Hepatocyte (in vitro differentiated cells): Measurements from ENCODE around the gene CTNND2. TPM values are rescaled to one million over a fixed set of nuclear protein-coding genes. Genes with fewer than 3 reads are reported as not detected.

ENCODE experiments used
- DNase-seq: peaks from one replicate; pipeline ENCODE4 v3.0.0-alpha.2; 2016; ENCODE audit warnings: low spot score
- H2AFZ ChIP-seq: fragments of 200-600 bp; sonication (generic); 2 replicates; pipeline ENCODE4 v1.6.0; 2016; ENCODE audit warnings: antibody characterized with exemption, mild to moderate bottlenecking
- H3K27ac ChIP-seq: fragments of 200-600 bp; sonication (generic); 2 replicates; pipeline ENCODE4 v1.5.1; 2016; ENCODE audit warnings: mild to moderate bottlenecking
- H3K27me3 ChIP-seq: fragments of 200-600 bp; sonication (generic); 2 replicates; pipeline ENCODE4 v1.6.1; 2016
- H3K36me3 ChIP-seq: fragments of 200-600 bp; sonication (generic); replicated peaks from 2 replicates; pipeline ENCODE4 v1.5.1; 2016; ENCODE audit warnings: low read depth; ENCODE audit not compliant: insufficient read depth
- H3K4me1 ChIP-seq: fragments of 200-600 bp; sonication (generic); 2 replicates; pipeline ENCODE4 v1.5.1; 2016; ENCODE audit warnings: mild to moderate bottlenecking, moderate library complexity; ENCODE audit not compliant: insufficient read depth
- H3K4me2 ChIP-seq: fragments of 200-600 bp; sonication (generic); 2 replicates; pipeline ENCODE4 v1.6.0; 2016
- H3K4me3 ChIP-seq: fragments of 200-600 bp; sonication (generic); 2 replicates; pipeline ENCODE4 v1.5.1; 2016; ENCODE audit warnings: mild to moderate bottlenecking
- H3K79me2 ChIP-seq: fragments of 200-600 bp; sonication (generic); 2 replicates; pipeline ENCODE4 v1.6.0; 2017; ENCODE audit warnings: mild to moderate bottlenecking
- H3K9me2 ChIP-seq: fragments of 200-600 bp; sonication (generic); replicated peaks from 2 replicates; pipeline ENCODE4 v1.6.0; 2017; ENCODE audit warnings: mild to moderate bottlenecking; ENCODE audit not compliant: insufficient read depth
- H3K9me3 ChIP-seq: fragments of 200-600 bp; sonication (generic); 2 replicates; pipeline ENCODE4 v1.5.1; 2016; ENCODE audit warnings: low read depth, mild to moderate bottlenecking
- H4K20me1 ChIP-seq: fragments of 200-600 bp; sonication (generic); 2 replicates; pipeline ENCODE4 v1.6.0; 2016; ENCODE audit warnings: mild to moderate bottlenecking; ENCODE audit not compliant: insufficient read depth, poor library complexity, severe bottlenecking
- EZH2 ChIP-seq: fragments of 200-600 bp; sonication (generic); IDR thresholded peaks from 2 replicates; pipeline ENCODE4 v1.6.1; 2016; ENCODE audit warnings: antibody characterized with exemption, mild to moderate bottlenecking, borderline replicate concordance
- EZH2phosphoT487 ChIP-seq: fragments of 200-600 bp; sonication (generic); IDR thresholded peaks from one replicate; pipeline ENCODE4 v1.6.1; 2018; ENCODE audit warnings: antibody characterized with exemption, mild to moderate bottlenecking, low read depth, moderate library complexity; ENCODE audit not compliant: unreplicated experiment, severe bottlenecking
- WGBS: methylation state at CpG from one replicate; pipeline ENCODE4 v1.1.6; 2016; ENCODE audit warnings: low lambda C conversion rate; ENCODE audit errors: missing lambda C conversion rate; 5-methylcytosine and 5-hydroxymethylcytosine counted together
- polyA plus RNA-seq: library from polyadenylated mRNA; unstranded; fragments of >200 nt; fragmentation: Nextera tagmentation; extraction: Ambion mirVana; gene quantifications from 2 replicates; pipeline ENCODE4 v1.2.1, GENCODE V29; 2016
- total RNA-seq: library from RNA; depleted of rRNA; stranded (reverse); fragments of >200 nt; gene quantifications from 2 replicates; pipeline ENCODE4 v1.2.3, GENCODE V29; 2014
- TF ChIP-seq, protein P1 (sequence below): fragments of 200-600 bp; sonication (generic); IDR thresholded peaks from 2 replicates; pipeline ENCODE4 v1.5.1; 2016; ENCODE audit warnings: antibody characterized with exemption, mild to moderate bottlenecking; ENCODE audit not compliant: poor library complexity

CTNND2 gene
- total and polyA plus RNA-seq, 2 experiments from 2014 or later, result 27.5 to 30.3 TPM

DNA sequence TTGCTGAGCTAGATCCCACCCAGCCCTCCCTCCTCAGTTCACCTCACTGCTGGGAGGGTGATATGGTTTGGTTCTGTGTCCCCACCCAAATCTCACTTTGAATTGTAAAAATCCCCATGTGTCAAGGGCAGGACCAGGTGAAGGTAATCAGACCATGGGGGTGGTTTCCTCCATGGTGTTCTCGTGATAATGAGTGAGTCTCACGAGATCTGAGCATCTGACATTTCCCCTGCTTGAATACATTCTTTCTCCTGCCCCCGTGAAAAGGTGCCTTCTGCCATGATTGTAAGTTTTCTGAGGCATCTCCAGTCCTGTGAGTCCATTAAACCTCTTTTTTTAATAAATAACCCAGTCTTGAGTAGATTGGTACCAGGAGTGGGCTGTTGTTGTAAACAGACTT is 673.4 kb downstream of the CTNND2 start:
- H3K27me3 ChIP-seq, result no peaks in the 10 kb centered on the region

DNA sequence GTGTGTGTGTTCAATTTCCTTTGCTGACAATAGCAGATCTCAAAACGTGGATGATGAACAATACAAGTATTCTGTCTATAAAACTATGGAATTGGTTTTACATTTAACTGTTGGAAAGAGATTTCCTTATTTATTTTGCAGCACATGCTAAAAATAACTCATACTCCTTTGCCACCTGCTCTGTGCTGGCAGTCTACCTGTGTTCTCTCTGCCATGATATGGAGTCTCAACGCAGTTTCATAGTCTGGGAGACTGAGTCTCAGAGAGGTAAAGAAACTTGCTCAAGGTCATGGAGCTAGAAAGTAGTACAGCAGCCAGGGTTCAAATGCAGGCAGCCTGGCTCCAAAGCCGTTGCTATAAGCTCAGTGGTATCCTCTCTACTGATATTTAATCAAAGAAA is 677.2 kb downstream of the CTNND2 start:
- no peaks in the 10 kb centered on the region for H3K9me2 ChIP-seq
- 85% methylated on average over 3 of the region's 3 CpGs for WGBS
- no peaks in the 10 kb centered on the region for H3K9me3 ChIP-seq
- TF ChIP-seq EZH2phosphoT487, result no peak
- TF ChIP-seq EZH2, result no peak
- TF ChIP-seq, protein P1, sequence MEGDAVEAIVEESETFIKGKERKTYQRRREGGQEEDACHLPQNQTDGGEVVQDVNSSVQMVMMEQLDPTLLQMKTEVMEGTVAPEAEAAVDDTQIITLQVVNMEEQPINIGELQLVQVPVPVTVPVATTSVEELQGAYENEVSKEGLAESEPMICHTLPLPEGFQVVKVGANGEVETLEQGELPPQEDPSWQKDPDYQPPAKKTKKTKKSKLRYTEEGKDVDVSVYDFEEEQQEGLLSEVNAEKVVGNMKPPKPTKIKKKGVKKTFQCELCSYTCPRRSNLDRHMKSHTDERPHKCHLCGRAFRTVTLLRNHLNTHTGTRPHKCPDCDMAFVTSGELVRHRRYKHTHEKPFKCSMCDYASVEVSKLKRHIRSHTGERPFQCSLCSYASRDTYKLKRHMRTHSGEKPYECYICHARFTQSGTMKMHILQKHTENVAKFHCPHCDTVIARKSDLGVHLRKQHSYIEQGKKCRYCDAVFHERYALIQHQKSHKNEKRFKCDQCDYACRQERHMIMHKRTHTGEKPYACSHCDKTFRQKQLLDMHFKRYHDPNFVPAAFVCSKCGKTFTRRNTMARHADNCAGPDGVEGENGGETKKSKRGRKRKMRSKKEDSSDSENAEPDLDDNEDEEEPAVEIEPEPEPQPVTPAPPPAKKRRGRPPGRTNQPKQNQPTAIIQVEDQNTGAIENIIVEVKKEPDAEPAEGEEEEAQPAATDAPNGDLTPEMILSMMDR, result no peak
- no peaks in the 10 kb centered on the region for H3K36me3 ChIP-seq
- H3K4me2 ChIP-seq, result no peak overlapping the region
- H2AFZ ChIP-seq, result no peak overlapping the region
- no peaks in the 10 kb centered on the region for H4K20me1 ChIP-seq
- H3K27ac ChIP-seq, result no peak overlapping the region
- no peaks in the 10 kb centered on the region for H3K4me1 ChIP-seq
- H3K27me3 ChIP-seq, result no peaks in the 10 kb centered on the region
- no peak for DNase-seq
- H3K4me3 ChIP-seq, result no peak overlapping the region
- no peaks in the 10 kb centered on the region for H3K79me2 ChIP-seq

More for the DNA sequence above, 673.4 kb downstream of the CTNND2 start:
- H3K27ac ChIP-seq, result no peak overlapping the region
- TF ChIP-seq, protein P1, result no peak
- TF ChIP-seq EZH2, result no peak
- TF ChIP-seq EZH2phosphoT487, result no peak
- no peaks in the 10 kb centered on the region for H3K4me1 ChIP-seq
- H2AFZ ChIP-seq, result no peak overlapping the region
- H3K79me2 ChIP-seq, result no peaks in the 10 kb centered on the region
- H3K9me3 ChIP-seq, result no peaks in the 10 kb centered on the region
- DNase-seq, result no peak
- 95% methylated on average over 3 of the region's 3 CpGs for WGBS
- no peaks in the 10 kb centered on the region for H3K36me3 ChIP-seq
- no peaks in the 10 kb centered on the region for H3K9me2 ChIP-seq
- no peaks in the 10 kb centered on the region for H4K20me1 ChIP-seq
- no peak overlapping the region for H3K4me2 ChIP-seq
- no peak overlapping the region for H3K4me3 ChIP-seq

DNA sequence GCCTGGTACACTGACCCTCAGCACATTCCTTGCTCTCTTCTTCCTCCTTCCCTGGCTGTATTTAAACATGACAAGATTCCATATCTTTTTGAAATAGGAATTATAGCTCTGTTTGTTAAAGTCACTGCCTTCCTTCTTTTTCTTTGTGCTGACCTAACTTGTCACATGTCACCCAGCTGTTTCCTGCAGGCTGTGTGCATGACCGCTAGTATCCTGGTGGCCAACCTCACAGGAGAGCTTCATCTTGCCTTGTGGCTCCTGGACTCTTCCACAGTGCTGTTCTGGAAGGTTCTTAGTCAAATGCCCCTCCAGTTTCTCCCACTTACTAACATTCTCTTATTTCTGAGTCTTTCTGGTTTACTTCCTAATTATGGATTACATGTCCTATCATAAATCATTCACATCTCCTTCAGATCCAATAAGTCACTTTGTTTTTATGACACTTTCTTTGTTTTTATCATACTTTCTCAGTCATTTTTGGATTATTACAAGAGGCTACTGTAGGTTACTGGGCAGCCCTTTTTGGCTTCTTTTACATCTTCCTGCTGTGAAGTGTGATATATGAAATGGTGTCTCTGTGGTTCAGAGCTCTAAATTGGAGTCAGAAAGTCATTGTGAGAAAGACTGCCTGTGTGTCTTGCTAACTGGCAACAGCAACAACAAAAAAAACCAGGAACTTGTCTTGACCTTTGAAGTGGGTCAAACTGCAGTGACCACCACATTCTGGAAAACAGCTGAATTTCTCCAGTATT is 679.6 kb downstream of the CTNND2 start:
- Histone ChIP-seq H4K20me1 (no peaks in the 10 kb centered on the region), H3K27ac (no peak overlapping the region), H3K4me2 (no peak overlapping the region), H3K4me3 (no peak overlapping the region), H3K4me1 (no peaks in the 10 kb centered on the region), H3K9me2 (no peaks in the 10 kb centered on the region), H3K9me3 (no peaks in the 10 kb centered on the region), H3K36me3 (no peaks in the 10 kb centered on the region), H3K79me2 (no peaks in the 10 kb centered on the region), H2AFZ (no peak overlapping the region), H3K27me3 (no peaks in the 10 kb centered on the region)
- WGBS, result 90% methylated on average over 1 of the region's 1 CpG
- no peak for TF ChIP-seq EZH2phosphoT487
- TF ChIP-seq, protein P1, result no peak
- no peak for TF ChIP-seq EZH2
- DNase-seq, result no peak
